Brain microvascular endothelial cell (primary cell): Measurements from ENCODE around the gene TTF2.
"Not testable (repeated sequence)": the region's sequence is repeated elsewhere in the genome, so short reads cannot be mapped to it uniquely, and the experiment has no call there.

Experiments used
- DNase-seq: peaks from one replicate; pipeline ENCODE4 v3.0.0-alpha.2; 2020
- H3K27ac ChIP-seq: fragments of 250-450 bp; sonication (Bioruptor Pico); 2 replicates; pipeline ENCODE4 v1.5.1; 2020; ENCODE audit warnings: mild to moderate bottlenecking, moderate library complexity
- H3K27me3 ChIP-seq: fragments of 250-450 bp; sonication (Bioruptor Pico); replicated peaks from 2 replicates; pipeline ENCODE4 v1.5.1; 2020; ENCODE audit warnings: mild to moderate bottlenecking
- H3K36me3 ChIP-seq: fragments of 250-450 bp; sonication (Bioruptor Pico); replicated peaks from 2 replicates; pipeline ENCODE4 v1.5.1; 2020; ENCODE audit warnings: mild to moderate bottlenecking
- H3K4me3 ChIP-seq: 2 replicates; pipeline ENCODE4 v1.5.1; 2011; ENCODE audit warnings: low read depth, mild to moderate bottlenecking, control low read depth, low read length, moderate library complexity
- CTCF ChIP-seq: IDR thresholded peaks from 2 replicates; pipeline ENCODE4 v1.5.1; 2011; ENCODE audit warnings: low read depth, mild to moderate bottlenecking, moderate library complexity, low read length, control low read depth, inconsistent platforms; ENCODE audit errors: missing control alignments
- in situ Hi-C: cut with HindIII; loops from 2 replicates; pipeline ENCODE4 v1.10.0; 2017; ENCODE audit warnings: low sequenced_read_pairs, low pct_ligation_motif_present

The TTF2 gene

GRCh38 chr1:117116090-117116783 is 56.1 kb downstream of the TTF2 start:
- no peak overlapping the region for H3K27ac ChIP-seq
- no peak for DNase-seq
- no peaks in the 10 kb centered on the region for H3K27me3 ChIP-seq
- TF ChIP-seq CTCF: no peak
- peaks cover 5% of the 10 kb centered on the region for H3K36me3 ChIP-seq
- no peak overlapping the region for H3K4me3 ChIP-seq
- in situ Hi-C loops: loop anchor here (25.0 kb wide), 1 partner anchor 171 kb away; no protein-coding TSS in a partner anchor

- in situ Hi-C loops: loop anchor here (25.0 kb wide), 1 partner anchor 171 kb away; no protein-coding TSS in a partner anchor
These were observed 56.6 kb downstream of the TTF2 start for GRCh38 chr1:117116784-117117130.

GRCh38 chr1:117117697-117118096 is 57.6 kb downstream of the TTF2 start:
- DNase-seq: no peak
- Histone ChIP-seq H3K4me3 (no peak overlapping the region), H3K27ac (no peak overlapping the region), H3K27me3 (no peaks in the 10 kb centered on the region), H3K36me3 (peaks cover 5% of the 10 kb centered on the region)
- in situ Hi-C loops: loop anchor here (25.0 kb wide), 1 partner anchor 170 kb away; no protein-coding TSS in a partner anchor
- no peak for TF ChIP-seq CTCF

More at GRCh38 chr1:117116784-117117130, 56.6 kb downstream of the TTF2 start:
- DNase-seq: no peak
- TF ChIP-seq CTCF: no peak
- Histone ChIP-seq H3K4me3 (no peak overlapping the region), H3K27me3 (no peaks in the 10 kb centered on the region), H3K36me3 (peaks cover 5% of the 10 kb centered on the region), H3K27ac (no peak overlapping the region)

- Histone ChIP-seq H3K27ac (no peak overlapping the region), H3K36me3 (peaks cover 5% of the 10 kb centered on the region), H3K27me3 (no peaks in the 10 kb centered on the region), H3K4me3 (no peak overlapping the region)
- TF ChIP-seq CTCF: no peak
- in situ Hi-C loops: loop anchor here (25.0 kb wide), 1 partner anchor 169 kb away; no protein-coding TSS in a partner anchor
- no peak for DNase-seq
These were observed 58.0 kb downstream of the TTF2 start for GRCh38 chr1:117118137-117118536.

- in situ Hi-C loops: loop anchor here (25.0 kb wide), 1 partner anchor 168 kb away; no protein-coding TSS in a partner anchor
- not testable (repeated sequence) for H3K4me3 ChIP-seq, H3K27me3 ChIP-seq, H3K27ac ChIP-seq, H3K36me3 ChIP-seq, DNase-seq
These were observed 59.0 kb downstream of the TTF2 start for GRCh38 chr1:117119144-117119543.

- in situ Hi-C loops: loop anchor here (25.0 kb wide), 1 partner anchor 166 kb away; no protein-coding TSS in a partner anchor
- no peak for DNase-seq
- no peaks in the 10 kb centered on the region for H3K27me3 ChIP-seq
- peak overlapping the region; percentile 95 for H3K27ac ChIP-seq
- TF ChIP-seq CTCF: no peak
- H3K36me3 ChIP-seq: no peaks in the 10 kb centered on the region
- H3K4me3 ChIP-seq: peak overlapping the region; percentile 89
These were observed 60.9 kb downstream of the TTF2 start for GRCh38 chr1:117120774-117121588.
